DMS114 treated with DMSO at 0.1 percent for 48 hours (cell line): ENCODE results near the gene RPP30.
"Not testable (repeated sequence)": the region's sequence is repeated elsewhere in the genome, so short reads cannot be mapped to it uniquely, and the experiment has no call there.

ENCODE experiments used
- DNase-seq: peaks from one replicate; lab custom pipeline; 2025; ENCODE audit not compliant: unreplicated experiment; lab: John Stamatoyannopoulos, UW

Gene RPP30

GRCh38 chr10:90871279-90871765 is 452 bp upstream of the RPP30 start:
- DNase-seq, result peak; percentile 79

GRCh38 chr10:90872648-90873020 is 860 bp downstream of the RPP30 start:
- DNase-seq, result no peak

DNA sequence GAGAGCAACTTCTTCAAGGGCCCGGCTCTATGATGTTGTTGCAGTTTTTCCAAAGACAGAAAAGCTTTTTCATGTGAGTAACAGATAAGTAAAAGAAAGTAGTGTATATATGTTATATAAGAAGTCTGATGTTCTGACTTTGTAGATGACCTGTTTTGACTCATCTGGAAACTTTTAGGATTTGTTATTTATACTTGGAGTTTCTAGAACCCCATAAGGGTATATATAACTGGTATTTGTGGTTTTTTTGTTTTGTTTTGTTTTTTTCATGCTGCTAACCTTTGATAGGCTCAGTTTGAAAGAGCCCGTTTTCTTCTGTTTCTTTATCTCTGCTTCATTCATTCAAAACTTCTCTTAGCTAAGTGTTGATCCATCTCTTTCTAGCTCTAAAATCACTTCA is 7.3 kb downstream of the RPP30 start:
- DNase-seq, result no peak

DNA sequence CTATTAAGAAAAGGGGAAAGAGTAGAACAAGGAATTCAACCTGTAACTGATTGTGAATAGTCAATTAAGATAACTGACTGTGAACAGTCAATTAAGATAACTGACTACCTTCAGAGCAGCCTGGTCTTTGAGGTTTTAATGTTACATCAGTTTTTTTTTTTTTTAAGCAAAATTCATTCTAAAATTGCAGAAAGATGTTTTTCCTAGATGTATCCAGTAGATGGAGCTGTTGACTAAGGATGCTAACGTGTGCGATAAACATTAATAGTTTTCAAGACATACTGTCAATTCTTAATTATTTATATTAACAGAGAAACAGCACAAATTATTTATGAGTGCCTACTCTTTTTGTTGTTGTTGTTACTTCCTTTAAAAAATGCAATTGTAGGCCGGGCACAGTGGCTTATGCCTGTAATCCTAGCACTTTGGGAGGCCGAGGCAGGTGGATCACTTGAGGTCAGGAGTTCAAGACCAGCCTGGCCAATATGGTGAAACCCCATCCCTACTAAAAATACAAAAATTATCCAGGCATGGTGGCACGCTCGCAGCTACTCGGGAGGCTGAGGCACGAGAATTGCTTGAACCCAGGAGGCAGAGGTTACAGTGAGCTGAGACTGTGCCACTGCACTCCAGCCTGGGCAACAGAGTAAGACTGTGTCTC is 8.4 kb downstream of the RPP30 start:
- peak; percentile 52 for DNase-seq

DNA sequence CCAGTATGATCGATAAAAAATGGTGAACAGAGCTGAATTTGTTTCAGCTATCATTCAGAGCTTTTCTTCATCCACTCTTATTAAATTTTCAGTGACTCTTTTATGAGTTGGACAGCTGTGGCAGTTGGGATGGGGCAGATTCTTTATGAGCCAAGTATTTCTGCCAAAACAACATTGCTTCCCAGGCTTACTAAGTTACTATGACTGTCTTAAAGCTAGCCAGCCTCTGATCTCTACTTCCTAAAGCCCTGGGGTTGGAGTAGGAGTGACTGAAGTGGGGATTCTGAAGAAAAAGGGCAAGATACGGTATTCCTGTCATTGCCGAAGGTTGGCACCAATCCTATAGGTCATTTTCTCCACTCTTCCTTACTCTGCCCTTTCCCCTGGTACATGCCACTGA is 12.7 kb downstream of the RPP30 start:
- DNase-seq, result no peak

DNA sequence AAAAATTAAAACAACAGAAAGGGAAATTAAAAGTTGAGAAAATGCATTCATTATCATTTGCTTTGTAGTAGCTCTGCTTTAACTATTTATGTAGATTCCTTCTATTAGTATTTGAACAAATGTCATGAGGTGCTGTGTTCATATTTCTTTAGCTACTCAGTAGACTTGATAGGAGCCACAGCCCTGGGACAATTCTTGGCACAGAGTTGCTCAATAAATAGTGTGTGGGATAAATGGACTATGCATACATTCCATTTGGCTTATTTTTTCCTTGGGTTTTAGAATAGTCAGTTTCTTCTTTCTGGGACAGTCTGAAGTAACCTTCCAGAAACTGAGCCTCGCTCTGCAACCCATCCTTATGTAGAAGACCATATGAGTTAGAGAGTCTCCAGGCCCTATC is 13.4 kb downstream of the RPP30 start:
- DNase-seq, result no peak

DNA sequence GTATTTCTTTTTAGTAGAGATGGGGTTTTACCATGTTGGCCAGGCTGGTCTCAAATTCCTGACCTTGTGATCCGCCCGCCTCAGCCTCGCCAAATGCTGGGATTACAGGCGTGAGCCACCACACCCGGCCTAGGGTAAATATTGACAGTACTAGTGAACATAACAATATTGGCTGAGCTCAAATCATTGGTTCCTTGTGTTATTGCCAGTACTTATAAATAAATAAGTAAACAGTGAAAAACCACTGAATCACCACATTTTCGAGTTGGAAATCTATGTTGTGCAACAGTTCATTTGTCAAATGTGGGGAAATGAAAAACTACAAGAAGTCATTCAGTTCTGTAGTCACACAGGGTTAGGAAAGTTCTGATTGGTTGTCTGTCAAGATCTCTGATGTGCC is 15.8 kb downstream of the RPP30 start:
- no peak for DNase-seq

DNA sequence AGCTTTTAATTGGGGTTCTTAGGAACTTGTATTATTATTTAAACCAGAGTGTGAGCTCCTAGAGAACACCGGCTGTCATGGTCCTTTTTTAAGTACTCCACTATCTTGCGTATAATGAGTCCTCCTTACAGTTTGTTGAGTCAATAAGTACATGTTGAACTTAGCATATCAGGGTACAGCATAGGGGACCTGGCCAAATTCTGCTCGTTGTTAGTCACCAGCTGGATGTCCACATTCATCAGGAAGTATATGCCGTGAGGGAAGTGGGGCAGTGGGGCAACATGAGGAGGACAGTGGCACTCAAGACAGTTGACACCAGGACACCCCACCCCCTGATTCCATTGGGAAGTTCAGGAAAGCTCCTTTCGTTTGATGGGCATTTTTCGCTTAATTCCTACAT is 16.6 kb downstream of the RPP30 start:
- no peak for DNase-seq

- no peak for DNase-seq
These were observed 17.9 kb downstream of the RPP30 start for GRCh38 chr10:90889636-90890035.

- no peak for DNase-seq
These were observed 18.6 kb downstream of the RPP30 start for GRCh38 chr10:90890347-90890746.

- DNase-seq, result no peak
These were observed 21.4 kb downstream of the RPP30 start for GRCh38 chr10:90893190-90893589.

DNA sequence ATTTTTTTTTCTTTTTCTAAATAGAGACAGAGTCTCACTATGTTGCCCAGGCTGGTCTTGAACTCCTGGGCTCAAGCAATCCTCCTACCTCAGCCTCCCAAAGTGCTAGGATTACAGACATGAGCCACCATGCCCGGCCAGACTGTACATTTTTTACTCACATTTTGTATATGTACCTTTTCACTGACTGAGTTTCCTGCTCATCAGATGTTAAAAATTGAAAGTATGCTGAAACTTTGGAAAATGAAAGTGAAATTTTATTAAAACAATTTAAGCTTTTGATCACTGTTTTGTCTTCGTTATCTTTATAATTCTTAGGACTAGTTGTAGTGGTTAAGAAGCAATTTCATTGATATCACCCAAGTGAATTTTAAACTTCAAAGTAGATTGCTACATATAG is 25.1 kb downstream of the RPP30 start:
- DNase-seq, result not testable (repeated sequence)

DNA sequence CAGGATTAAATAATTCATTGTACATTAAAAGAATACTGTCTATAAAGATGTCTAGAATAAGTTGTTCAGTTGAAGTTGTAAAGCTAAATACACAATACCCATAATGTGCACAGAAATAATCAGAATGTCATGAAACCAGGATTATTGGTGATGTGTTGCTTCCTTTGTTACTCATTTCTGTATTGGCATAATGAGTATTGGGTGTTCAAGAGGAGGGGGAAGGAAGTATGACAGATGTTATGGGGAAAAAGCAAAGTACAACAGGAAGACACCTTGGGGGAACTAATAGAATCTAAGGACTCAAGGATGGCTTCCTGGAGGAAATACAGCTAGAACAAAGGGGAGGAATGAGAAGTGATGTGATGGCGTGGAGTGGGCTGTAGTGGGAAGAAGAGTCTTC is 34.2 kb downstream of the RPP30 start:
- DNase-seq, result no peak

GRCh38 chr10:90906596-90906995 is 34.8 kb downstream of the RPP30 start:
- DNase-seq, result no peak

- peak; percentile 53 for DNase-seq
These were observed 39.6 kb downstream of the RPP30 start for GRCh38 chr10:90911133-90912051.

- DNase-seq, result no peak
These were observed 40.4 kb downstream of the RPP30 start for GRCh38 chr10:90912174-90912573.

DNA sequence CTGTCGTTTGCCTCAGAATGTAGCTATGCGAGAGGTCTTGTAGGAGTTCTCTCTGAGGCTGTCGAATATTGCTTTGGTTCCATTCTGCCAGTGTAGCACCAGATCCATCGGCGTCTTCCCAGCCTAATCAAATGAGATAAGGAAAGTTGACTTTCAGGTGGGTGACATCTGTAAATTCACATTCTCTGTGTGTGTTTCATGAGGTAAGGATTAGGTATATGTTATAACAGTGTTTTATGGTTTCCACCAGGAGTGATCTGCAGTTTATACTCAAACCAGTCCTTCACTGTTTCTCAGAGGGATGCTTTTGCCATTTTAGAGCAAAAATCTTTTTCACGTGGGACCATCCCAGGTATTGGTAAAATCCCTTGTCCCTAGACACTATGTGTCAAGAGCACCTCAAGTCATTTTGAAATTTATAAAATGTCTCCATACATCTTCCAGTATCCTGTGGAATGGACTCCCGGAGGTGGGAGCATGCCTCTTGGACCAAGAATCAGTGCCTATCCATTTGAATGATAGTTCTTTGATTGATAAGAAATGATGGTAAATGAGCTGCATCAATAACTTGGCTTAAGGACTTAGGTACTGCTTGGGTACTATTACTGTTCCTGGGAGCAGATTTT is 41.2 kb downstream of the RPP30 start:
- DNase-seq, result no peak

GRCh38 chr10:90913774-90914420 is 42.1 kb downstream of the RPP30 start:
- no peak for DNase-seq

DNA sequence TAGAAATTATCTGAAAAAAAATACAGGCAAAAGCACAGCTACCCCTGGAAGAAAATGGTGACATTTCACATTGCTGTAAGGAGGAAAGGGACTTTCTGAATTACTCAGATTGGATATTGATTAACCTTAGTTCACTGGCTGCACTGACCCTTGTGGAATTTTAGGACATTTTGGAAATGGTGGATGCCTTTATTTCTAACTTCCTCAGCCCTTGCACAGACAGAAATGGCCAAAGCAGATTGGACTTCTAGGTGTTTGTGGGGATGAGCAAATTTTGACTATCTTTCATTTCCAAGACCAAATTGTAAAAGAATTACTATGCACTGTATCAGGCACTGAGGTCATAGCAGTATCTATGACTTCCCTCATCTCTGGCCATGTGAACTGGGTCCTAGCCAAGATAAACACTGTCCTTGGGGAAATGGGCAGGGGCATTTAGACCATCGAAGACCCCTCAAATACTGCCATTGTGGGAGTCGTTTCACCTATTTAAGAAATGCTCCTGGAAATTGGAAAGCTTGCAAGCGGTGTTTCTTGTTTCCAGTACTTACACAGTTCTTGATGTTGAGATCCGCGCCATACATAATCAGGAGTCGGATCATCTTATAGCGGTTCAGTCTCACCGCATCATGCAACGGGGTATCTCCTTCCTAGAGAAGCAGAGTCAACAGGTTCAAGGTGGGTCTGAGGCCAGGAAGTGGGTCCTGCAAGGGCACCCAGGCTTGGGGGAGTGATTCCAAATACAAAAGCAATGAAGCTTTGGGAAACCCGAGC is 43.4 kb downstream of the RPP30 start:
- DNase-seq, result no peak

- no peak for DNase-seq
These were observed 43.9 kb downstream of the RPP30 start for GRCh38 chr10:90915766-90916075.
